Right lobe of liver (tissue), 6 donors: ENCODE results near the gene AK3. TPM values are rescaled to one million over a fixed set of nuclear protein-coding genes. Genes with fewer than 3 reads are reported as not detected.

Experiments used
- ATAC-seq, 4 donors: fragments of 200-7000 bp; cut with Tn5 transposase; one replicate each; pipeline ENCODE4 v1.9.1; 2020; ENCODE audit warnings: mild to moderate bottlenecking in 4 of 4, moderate library complexity in 4 of 4
- DNase-seq, 3 donors: peaks; one replicate each; pipeline ENCODE4 v3.0.0-alpha.2; 2020
- H3K27ac ChIP-seq, 3 donors: fragments of 200-600 bp; one replicate each; pipeline ENCODE4 v1.8.0; 2022
- H3K27me3 ChIP-seq, 2 donors: fragments of 200-600 bp; one replicate each; pipeline ENCODE4 v1.8.0; 2022
- H3K36me3 ChIP-seq, 4 donors: fragments of 200-600 bp; sonication (generic) in 1 of 4; one replicate each; pipeline versions ENCODE4 v1.5.1 to v1.8.0; 2017 to 2022; ENCODE audit warnings: control low read depth in 1 of 4
- H3K4me1 ChIP-seq, 4 donors: fragments of 200-600 bp; sonication (generic) in 1 of 4; one replicate each; pipeline versions ENCODE4 v1.5.1 to v1.8.0; 2017 to 2022; ENCODE audit warnings: control low read depth in 1 of 4
- H3K4me3 ChIP-seq, 3 donors: fragments of 200-600 bp; one replicate each; pipeline ENCODE4 v1.8.0; 2022
- H3K9me3 ChIP-seq, 4 donors: fragments of 200-600 bp; sonication (generic) in 1 of 4; one replicate each; pipeline versions ENCODE4 v1.5.1 to v1.8.0; 2017 to 2022; ENCODE audit warnings: control low read depth in 1 of 4
- POLR2A ChIP-seq: fragments of 450-650 bp; IDR thresholded peaks from one replicate; pipeline ENCODE4 v1.6.1; 2017; ENCODE audit warnings: antibody characterized with exemption, mild to moderate bottlenecking
- WGBS: methylation state at CpG from one replicate; pipeline ENCODE4 v1.1.6; 2018; ENCODE audit warnings: low coverage, low lambda C conversion rate; ENCODE audit not compliant: insufficient coverage; ENCODE audit errors: missing lambda C conversion rate; 5-methylcytosine and 5-hydroxymethylcytosine counted together
- intact Hi-C, 2 donors: fragments of 100-400 bp; cut with DNase I; formaldehyde crosslinking; loops; one replicate each; pipeline versions ENCODE4 v1.11.2 to v1.14.1; 2022
- total RNA-seq, 6 experiments: library from RNA; depleted of rRNA in 2 of 6; stranded (reverse); fragments of >200 nt in 2 of 6; fragmentation: NEBNext Ultra II Directional in 3 of 6; extraction: Animal tissue kit (Norgen Biotek cat#: 25700) in 3 of 6; gene quantifications; one replicate each; pipeline versions ENCODE4 v1.1.0 to v1.2.4, GENCODE V29; 2016 to 2023
- TF ChIP-seq, protein P1 (sequence below), 4 donors: fragments of 200-600 bp in 3 of 4; fragments of 450-650 bp in 1 of 4; IDR thresholded peaks; one replicate each; pipeline versions ENCODE4 v1.5.1 to v1.8.0; 2016 to 2022; ENCODE audit warnings: antibody characterized with exemption in 4 of 4, mild to moderate bottlenecking in 2 of 4
- donor health status: DM: no; HTN: yes; CAD: no.
- donor health status: DM: no; HTN: no; CAD: no.
- donor health status: DM: no; HTN: no; CAD: no.
- donor health status: DM: no; HTN: yes; CAD: no.
- donor health status: DM: no; HTN: yes; CAD: no.

The AK3 gene
- total RNA-seq, 6 experiments from 2014 or later, result 72.4 to 131 (median 99.5) TPM

DNA sequence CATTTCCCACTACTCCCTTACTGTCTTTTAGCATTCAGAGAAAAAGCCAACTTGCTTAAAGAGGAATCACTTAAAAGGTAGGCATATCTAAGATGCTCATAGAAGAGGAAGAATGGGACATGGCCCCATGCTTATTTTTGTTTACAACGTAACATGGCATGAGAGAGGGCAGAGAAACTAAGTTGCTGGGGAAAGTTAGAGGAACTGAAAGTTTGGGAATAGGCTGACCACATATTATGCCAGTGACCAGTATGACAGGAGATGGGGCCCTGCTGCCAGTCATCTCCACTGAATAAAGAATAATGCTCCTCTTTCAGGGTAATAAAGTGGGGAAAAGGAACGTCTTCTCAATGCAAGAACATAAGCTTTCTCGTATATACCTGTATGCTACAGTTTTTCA is 77.0 kb downstream of the AK3 start:
- no peaks in the 10 kb centered on the region for H3K36me3 ChIP-seq
- peak overlapping the region; percentile 17 to 76 (median 65) for H3K4me3 ChIP-seq
- H3K4me1 ChIP-seq, result peaks cover 0 to 33% (median 10%) of the 10 kb centered on the region in 4 donors
- ATAC-seq (peak in 1 of 4 donors; percentile 16), DNase-seq (no peak)
- H3K27me3 ChIP-seq, result no peaks in the 10 kb centered on the region
- TF ChIP-seq, protein P1, sequence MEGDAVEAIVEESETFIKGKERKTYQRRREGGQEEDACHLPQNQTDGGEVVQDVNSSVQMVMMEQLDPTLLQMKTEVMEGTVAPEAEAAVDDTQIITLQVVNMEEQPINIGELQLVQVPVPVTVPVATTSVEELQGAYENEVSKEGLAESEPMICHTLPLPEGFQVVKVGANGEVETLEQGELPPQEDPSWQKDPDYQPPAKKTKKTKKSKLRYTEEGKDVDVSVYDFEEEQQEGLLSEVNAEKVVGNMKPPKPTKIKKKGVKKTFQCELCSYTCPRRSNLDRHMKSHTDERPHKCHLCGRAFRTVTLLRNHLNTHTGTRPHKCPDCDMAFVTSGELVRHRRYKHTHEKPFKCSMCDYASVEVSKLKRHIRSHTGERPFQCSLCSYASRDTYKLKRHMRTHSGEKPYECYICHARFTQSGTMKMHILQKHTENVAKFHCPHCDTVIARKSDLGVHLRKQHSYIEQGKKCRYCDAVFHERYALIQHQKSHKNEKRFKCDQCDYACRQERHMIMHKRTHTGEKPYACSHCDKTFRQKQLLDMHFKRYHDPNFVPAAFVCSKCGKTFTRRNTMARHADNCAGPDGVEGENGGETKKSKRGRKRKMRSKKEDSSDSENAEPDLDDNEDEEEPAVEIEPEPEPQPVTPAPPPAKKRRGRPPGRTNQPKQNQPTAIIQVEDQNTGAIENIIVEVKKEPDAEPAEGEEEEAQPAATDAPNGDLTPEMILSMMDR (IDR thresholded peaks at IDR 0.05), result no peak
- no peak for TF ChIP-seq POLR2A
- intact Hi-C loops, result loop anchor here in 1 of 2 donors (10.0 kb wide), 1 partner anchor 81 kb away; the partner anchor contains the start of gene AK3
- H3K9me3 ChIP-seq, result no peaks in the 10 kb centered on the region
- 56% methylated on average over 3 of the region's 3 CpGs for WGBS
- H3K27ac ChIP-seq, result peak overlapping the region; percentile 92 to 94 (median 92)

DNA sequence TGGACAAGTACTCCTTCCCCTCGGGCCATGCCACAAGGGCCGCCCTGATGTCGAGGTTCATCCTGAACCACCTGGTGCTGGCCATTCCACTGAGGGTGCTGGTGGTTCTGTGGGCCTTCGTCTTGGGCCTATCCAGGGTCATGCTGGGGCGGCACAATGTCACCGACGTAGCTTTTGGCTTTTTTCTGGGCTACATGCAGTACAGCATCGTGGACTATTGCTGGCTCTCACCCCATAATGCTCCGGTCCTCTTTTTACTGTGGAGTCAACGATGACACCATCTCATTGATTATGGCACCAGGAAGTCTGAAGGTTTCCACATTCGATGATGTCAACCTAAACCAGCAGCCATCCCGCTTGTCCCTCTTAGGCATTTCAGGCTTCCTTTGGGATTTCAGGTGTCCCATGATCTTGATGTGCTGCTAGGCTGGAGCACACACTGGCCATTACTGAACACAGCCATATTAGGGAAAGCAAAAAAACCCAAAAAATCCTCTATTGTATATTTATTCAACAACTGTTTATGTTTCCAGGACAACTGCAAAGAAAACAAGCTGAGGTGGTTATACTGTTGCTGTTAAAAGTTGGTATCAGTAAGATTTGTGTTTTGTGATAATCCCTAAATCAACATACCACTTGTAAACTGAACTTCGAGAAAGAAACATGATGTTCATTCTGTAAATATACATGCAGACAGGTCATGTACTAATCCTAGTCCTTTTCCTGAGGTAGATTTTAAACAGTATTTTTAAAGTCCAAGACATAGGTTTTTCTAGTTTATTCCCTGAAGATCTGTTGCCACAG is 77.8 kb downstream of the AK3 start:
- Histone ChIP-seq H3K27ac (peak overlapping the region; percentile 92 to 94 (median 92)), H3K9me3 (no peaks in the 10 kb centered on the region), H3K4me1 (peaks cover 0 to 37% (median 13%) of the 10 kb centered on the region in 4 donors), H3K4me3 (peak overlapping the region; percentile 65 to 93 (median 76)), H3K36me3 (no peaks in the 10 kb centered on the region), H3K27me3 (no peaks in the 10 kb centered on the region)
- DNase-seq, result no peak
- peak in 3 of 4 donors; percentile 27 to 49 (median 31) for ATAC-seq
- 7% methylated on average over 4 of the region's 13 CpGs for WGBS
- TF ChIP-seq, protein P1 (IDR thresholded peaks at IDR 0.05), result no peak
- TF ChIP-seq POLR2A, result peak; percentile 86
- intact Hi-C loops, result loop anchor here in 1 of 2 donors (10.0 kb wide), 1 partner anchor 82 kb away; the partner anchor contains the start of gene AK3

DNA sequence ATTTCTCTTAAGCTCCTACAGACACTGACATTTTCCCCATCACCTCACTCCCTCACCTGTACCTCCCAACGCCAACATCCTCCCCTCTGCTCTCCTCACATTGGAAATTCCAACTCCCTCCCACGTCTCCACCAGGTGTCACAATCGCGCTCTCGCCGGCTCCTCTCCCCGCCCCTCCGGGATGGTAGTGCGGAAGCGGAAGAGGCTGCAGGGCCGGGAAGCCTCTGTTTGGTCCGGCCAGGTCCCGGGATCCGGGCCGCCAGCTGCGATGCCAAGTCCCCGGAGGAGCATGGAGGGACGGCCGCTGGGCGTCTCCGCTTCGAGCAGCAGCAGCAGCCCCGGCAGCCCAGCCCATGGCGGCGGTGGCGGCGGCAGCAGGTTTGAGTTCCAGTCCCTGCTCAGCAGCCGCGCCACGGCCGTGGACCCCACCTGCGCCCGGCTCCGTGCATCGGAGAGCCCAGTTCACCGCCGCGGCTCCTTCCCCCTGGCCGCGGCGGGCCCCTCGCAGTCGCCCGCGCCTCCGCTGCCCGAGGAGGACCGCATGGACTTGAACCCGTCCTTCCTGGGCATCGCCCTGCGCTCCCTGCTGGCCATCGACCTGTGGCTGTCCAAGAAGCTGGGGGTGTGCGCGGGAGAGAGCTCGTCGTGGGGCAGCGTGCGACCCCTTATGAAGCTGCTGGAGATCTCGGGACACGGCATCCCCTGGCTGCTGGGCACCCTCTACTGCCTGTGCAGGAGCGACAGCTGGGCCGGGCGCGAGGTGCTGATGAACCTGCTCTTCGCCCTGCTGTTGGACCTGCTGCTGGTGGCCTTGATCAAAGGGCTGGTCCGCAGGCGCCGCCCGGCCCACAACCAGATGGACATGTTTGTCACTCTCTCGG is 78.7 kb downstream of the AK3 start, which contains the start of gene PLPP6:
TSS of gene PLPP6 (plus strand) at position 187 of the 881 bp plus-strand sequence. CDS start at position 269, 82 bp downstream.
- Histone ChIP-seq H3K9me3 (no peaks in the 10 kb centered on the region), H3K36me3 (no peaks in the 10 kb centered on the region), H3K27me3 (no peaks in the 10 kb centered on the region), H3K4me1 (peaks cover 0 to 45% (median 14%) of the 10 kb centered on the region in 4 donors), H3K27ac (peak within 1 kb of the TSS; percentile 92 to 94 (median 92)), H3K4me3 (peak within 1 kb of the TSS; percentile 65 to 93 (median 76))
- under 1% methylated on average over 19 of the region's 70 CpGs for WGBS
- intact Hi-C loops, result loop anchor here in 1 of 2 donors (10.0 kb wide), 1 partner anchor 82 kb away; the partner anchor contains the start of gene AK3
- peak; percentile 94 for TF ChIP-seq POLR2A
- TF ChIP-seq, protein P1 (IDR thresholded peaks at IDR 0.05), result peak; percentile 28 to 63 (median 62)
- peak; percentile 92 to 94 (median 93) for DNase-seq
- peak; percentile 66 to 92 (median 84) for ATAC-seq

DNA sequence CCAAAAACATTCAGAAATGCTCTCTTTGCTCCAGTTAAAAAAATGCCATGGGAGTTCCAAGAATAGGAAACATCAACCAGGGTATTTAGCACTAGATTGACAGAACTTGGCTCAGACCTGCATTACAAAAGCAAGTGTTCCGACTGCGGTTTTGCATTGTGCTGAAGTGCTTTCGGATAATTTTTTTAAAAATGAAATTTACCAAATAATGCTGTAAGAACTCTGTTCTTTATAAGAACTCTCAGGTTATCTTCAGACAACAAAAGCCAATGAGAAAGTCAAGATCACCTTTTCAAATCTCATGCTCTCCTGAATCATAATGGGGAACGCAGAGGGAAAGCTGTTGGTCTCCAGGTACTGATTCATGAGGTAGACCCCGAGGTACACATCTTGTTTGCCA is 79.4 kb downstream of the AK3 start:
- no peak for ATAC-seq
- peak overlapping the region; percentile 65 to 93 (median 76) for H3K4me3 ChIP-seq
- peak overlapping the region; percentile 92 to 94 (median 92) for H3K27ac ChIP-seq
- H3K36me3 ChIP-seq, result no peaks in the 10 kb centered on the region
- intact Hi-C loops, result loop anchor here in 1 of 2 donors (10.0 kb wide), 1 partner anchor 83 kb away; the partner anchor contains the start of gene AK3
- 14% methylated on average over 5 of the region's 5 CpGs for WGBS
- H3K4me1 ChIP-seq, result peaks cover 0 to 51% (median 14%) of the 10 kb centered on the region in 4 donors
- H3K27me3 ChIP-seq, result no peaks in the 10 kb centered on the region
- no peak for DNase-seq
- H3K9me3 ChIP-seq, result no peaks in the 10 kb centered on the region
- no peak for TF ChIP-seq POLR2A
